ENCODE results near the gene GBGT1.
A peak's percentile ranks its signal among the peaks of the same experiment; 100 is the strongest.

Gene GBGT1

DNA sequence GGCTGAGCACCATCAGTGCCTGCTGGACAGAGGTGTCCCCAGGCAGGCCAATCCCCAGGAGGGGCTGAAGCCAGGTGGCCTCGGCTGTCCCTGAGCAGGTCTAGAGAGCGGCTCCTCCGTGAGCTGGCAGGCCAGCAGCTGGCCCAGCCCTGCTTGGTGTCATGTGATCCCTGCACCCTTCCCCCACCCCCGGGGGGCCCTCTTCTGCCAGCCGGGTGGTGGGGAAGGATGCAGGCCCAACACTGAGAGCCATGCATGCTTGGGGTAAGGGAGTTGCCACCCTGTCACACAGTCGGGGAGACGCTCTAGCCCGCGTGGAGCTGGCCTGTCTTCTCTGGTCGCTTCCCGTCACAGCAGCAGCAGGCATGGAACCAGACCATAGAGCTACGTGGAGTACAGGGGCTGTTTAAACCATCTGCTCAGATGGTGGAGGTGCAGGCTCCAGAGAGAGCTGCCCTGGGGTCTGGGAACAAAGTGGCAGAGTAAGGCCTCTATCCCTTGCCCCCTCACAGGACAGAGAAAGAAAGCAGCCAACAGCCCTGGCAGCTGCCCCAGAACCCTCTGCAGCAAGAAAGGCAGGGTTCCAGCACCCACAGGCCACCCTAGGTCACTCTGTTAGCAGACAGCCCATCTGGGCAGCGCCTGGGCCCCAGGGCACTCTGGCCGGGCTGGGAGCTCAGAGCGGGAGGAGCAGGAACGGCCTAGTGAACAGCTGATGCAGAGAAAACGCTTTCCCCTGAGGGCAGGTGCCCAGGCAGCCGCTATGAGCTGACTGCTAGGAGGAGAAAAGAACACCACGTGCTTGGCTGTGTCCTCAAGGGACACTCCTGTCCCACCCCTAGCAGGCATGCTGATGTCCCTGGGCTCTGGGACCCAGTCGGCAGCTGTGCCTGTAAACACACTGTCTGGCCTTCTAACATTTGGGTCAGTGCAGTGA is 49.5 kb downstream of the GBGT1 start:
- Histone ChIP-seq H3K9me3 (ENCODE audit: control insufficient read depth in 1 of 2, low read length in 2 of 2) (no peaks in the 10 kb centered on the region), H3K27me3 (ENCODE audit: low read depth, low read length) (no peaks in the 10 kb centered on the region), H3K4me3 (ENCODE audit: low read depth in 1 of 2, low read length in 2 of 2) (peak overlapping the region in 1 of 2 donors; percentile 16), H3K36me3 (ENCODE audit: control insufficient read depth in 1 of 2, insufficient read depth in 2 of 2, low read length in 2 of 2) (peaks cover 18 to 20% of the 10 kb centered on the region in 2 donors), H3K27ac (ENCODE audit: low read length) (peak overlapping the region; percentile 7), H3K4me1 (ENCODE audit: control insufficient read depth in 1 of 2, insufficient read depth in 2 of 2, low read length in 2 of 2) (peaks cover 32 to 63% of the 10 kb centered on the region in 2 donors)

DNA sequence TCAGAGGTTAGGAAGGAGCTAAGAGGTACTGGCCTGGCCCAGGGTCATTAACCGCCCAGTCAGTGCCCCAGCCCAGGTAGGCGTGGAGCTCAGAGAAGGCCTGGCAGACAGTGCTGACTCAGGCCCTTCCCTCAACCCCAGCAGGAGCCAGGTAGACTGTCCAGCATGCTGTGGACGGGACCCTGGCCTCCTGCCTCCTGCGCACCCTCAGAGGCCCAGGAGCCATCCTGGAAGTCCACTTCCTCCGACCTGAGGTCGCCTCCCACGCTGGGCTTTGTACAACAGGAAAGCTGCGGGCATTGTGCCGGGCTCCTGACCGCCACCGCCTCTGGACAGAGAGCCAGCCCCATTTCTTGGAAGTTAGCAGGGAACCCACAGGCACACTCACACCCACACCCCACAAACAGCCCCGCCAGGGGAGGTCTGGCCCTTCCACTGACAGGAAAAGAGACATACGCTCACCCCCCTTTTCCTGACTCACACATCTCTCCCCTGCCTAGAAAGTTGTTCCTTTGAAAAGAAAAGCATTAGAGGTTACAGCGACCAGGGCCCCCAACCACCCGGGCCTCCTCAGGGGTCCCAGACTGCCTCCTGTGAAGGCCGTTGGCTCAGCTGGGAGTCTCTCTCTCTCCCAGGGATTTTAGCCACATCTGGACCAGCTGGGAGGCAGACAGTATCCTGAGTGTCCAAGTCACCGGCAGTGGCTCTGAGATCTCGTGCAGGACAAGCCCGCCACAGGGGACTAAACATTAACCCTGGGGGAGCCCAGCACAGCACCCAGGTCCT is 50.4 kb downstream of the GBGT1 start:
- peak overlapping the region; percentile 33 for H3K27ac ChIP-seq (ENCODE audit: low read length)
- no peaks in the 10 kb centered on the region for H3K27me3 ChIP-seq (ENCODE audit: low read depth, low read length)
- no peaks in the 10 kb centered on the region for H3K9me3 ChIP-seq (ENCODE audit: control insufficient read depth in 1 of 2, low read length in 2 of 2)
- peak overlapping the region in 1 of 2 donors; percentile 16 for H3K4me3 ChIP-seq (ENCODE audit: low read depth in 1 of 2, low read length in 2 of 2)
- H3K36me3 ChIP-seq (ENCODE audit: control insufficient read depth in 1 of 2, insufficient read depth in 2 of 2, low read length in 2 of 2), result peaks cover 23 to 29% of the 10 kb centered on the region in 2 donors
- H3K4me1 ChIP-seq (ENCODE audit: control insufficient read depth in 1 of 2, insufficient read depth in 2 of 2, low read length in 2 of 2), result peaks cover 25 to 55% of the 10 kb centered on the region in 2 donors

DNA sequence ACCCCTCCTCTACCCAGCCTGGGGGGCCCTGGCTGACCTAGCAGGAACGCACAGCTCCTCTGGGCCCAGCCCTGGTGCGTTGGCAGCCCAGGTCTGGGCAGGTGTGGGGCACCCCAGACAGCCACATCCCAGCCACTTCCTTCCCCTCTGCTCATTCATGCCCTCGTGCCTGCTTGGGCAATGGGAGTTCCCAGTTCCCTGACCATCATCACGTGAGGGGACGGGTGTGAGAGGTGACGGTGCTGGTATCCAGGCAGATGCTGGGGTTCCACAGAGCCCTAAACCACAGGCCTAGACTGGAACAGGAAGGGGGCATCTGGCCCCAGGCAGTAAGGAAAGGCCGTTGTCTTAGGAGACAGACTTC is 51.1 kb downstream of the GBGT1 start:
- Histone ChIP-seq H3K9me3 (ENCODE audit: control insufficient read depth in 1 of 2, low read length in 2 of 2) (no peaks in the 10 kb centered on the region), H3K4me3 (ENCODE audit: low read depth in 1 of 2, low read length in 2 of 2) (no peak overlapping the region), H3K27ac (ENCODE audit: low read length) (peak overlapping the region; percentile 33), H3K36me3 (ENCODE audit: control insufficient read depth in 1 of 2, insufficient read depth in 2 of 2, low read length in 2 of 2) (peaks cover 31 to 36% of the 10 kb centered on the region in 2 donors), H3K4me1 (ENCODE audit: control insufficient read depth in 1 of 2, insufficient read depth in 2 of 2, low read length in 2 of 2) (peaks cover 20 to 48% of the 10 kb centered on the region in 2 donors), H3K27me3 (ENCODE audit: low read depth, low read length) (no peaks in the 10 kb centered on the region)

DNA sequence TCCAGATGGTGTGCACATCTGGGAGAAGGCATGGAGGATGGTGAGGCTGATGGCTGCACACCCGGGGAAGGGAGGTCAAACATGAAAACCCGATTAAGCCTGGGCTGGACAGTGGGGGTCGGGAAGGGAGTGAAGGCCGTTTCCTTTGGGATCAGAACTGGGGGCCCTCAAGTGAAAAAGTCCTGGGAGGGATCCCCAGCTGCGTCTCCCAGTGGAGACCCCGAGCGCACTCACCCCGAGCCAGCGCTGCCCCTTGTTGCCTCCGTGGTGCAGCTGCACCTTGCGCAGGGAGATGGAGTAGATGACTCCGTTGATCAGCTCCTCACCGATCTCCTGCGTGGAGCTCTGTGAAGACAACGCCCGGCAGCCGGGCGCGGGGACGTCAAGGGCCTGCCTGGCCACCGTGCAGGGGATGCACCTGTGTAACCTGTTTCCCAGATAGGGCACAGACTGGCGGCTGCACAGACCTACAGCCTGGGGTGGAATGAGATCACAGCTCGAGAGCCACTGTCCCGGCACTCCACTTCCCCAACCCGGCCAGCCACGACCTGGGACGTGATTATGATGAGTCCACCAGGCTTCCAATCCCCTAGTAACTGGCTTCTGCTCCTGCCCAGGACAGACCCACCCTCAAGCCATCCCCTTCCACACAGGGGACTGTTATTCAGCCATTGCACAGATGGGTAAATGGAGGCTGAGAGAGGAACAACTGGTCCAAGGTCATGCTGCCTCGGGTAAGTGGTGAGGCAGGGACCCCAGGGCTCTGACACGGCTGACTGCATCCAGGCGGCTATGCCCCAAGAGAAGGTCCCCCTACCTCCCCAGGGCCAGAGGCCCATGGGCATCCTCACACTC is 51.7 kb downstream of the GBGT1 start:
- Histone ChIP-seq H3K27ac (ENCODE audit: low read length) (peak overlapping the region; percentile 33), H3K27me3 (ENCODE audit: low read depth, low read length) (no peaks in the 10 kb centered on the region), H3K36me3 (ENCODE audit: control insufficient read depth in 1 of 2, insufficient read depth in 2 of 2, low read length in 2 of 2) (peaks cover 37 to 42% of the 10 kb centered on the region in 2 donors), H3K9me3 (ENCODE audit: control insufficient read depth in 1 of 2, low read length in 2 of 2) (no peaks in the 10 kb centered on the region), H3K4me1 (ENCODE audit: control insufficient read depth in 1 of 2, insufficient read depth in 2 of 2, low read length in 2 of 2) (peaks cover 16 to 42% of the 10 kb centered on the region in 2 donors), H3K4me3 (ENCODE audit: low read depth in 1 of 2, low read length in 2 of 2) (no peak overlapping the region)

DNA sequence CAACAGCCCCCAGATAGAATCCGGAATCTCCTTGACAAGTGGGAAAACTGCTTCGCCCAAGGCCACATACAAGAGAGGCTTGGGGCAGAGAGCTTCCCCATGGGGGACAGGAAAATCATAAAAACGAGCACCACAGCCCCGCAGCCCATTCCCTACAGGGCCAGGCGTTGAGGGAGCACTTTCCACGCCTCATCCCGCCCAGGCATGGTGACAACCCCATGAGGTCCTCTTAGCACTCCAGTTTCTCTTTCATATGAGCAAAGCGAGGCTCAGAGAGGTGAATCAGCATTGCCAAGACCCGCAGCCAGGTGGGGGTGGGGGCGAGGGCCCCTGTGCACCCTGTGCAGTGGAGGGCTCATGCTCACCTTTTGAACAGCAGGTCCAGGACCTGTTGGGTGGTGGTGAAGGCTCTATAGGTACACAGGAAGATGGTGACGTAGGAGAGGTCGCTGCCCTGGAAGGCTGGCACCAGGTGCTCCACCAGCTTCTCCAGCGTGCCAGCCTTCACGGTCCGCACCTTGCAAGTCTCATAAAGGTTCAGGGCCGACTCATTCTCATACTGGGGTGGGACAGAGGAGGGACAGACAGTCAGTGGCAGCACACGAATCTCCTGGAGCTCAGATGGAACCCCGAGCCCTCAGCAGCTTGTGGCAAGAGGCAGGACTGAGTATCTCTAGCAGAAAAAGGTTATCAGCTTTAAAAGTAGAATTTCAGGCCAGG is 53.6 kb downstream of the GBGT1 start:
- Histone ChIP-seq H3K9me3 (ENCODE audit: control insufficient read depth in 1 of 2, low read length in 2 of 2) (no peaks in the 10 kb centered on the region), H3K27ac (ENCODE audit: low read length) (no peak overlapping the region), H3K36me3 (ENCODE audit: control insufficient read depth in 1 of 2, insufficient read depth in 2 of 2, low read length in 2 of 2) (peaks cover 50 to 59% of the 10 kb centered on the region in 2 donors), H3K4me3 (ENCODE audit: low read depth in 1 of 2, low read length in 2 of 2) (no peak overlapping the region), H3K27me3 (ENCODE audit: low read depth, low read length) (no peaks in the 10 kb centered on the region), H3K4me1 (ENCODE audit: control insufficient read depth in 1 of 2, insufficient read depth in 2 of 2, low read length in 2 of 2) (peaks cover 16 to 27% of the 10 kb centered on the region in 2 donors)

DNA sequence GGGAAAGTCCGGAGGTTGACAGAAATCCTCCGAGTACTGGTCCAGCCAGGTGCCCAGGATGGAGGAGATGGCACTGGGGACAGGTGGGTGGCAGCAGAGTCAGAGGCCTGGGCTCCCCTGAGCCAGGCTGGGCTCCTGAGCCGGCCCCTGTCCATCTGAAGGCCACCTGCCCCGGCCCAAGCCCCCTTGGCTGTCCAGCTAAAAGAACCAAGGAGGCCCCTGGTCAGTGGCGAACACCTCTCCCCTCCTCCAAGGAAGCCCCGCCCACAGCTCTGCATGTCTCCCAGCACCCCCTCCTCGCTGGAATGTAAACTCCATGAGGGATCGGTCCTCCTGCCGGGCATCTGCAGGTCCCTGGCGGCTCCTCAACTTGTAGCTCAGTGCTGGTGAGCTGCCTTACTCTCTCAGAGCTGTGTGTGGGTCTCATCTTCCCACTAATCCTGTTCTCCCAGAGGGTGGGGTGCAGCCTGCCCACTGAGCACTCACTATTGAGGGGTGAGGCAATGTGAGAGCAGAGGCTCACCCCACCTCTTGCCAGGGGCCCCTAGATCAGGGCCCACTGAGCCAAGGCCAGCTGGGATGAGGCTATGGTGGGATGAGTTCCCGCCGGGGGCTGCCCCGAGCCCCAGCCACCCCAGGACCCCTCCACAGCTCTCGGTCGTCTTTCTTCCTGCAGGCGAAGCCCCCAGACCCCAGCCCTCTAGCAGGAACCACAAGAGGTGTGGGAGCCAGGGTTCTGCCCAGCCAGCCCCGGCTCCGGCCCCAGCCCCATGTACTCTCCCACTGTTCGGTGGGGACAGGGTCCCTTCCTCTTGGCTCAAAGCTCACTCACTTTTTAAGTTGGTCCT is 54.7 kb downstream of the GBGT1 start:
- Histone ChIP-seq H3K4me1 (ENCODE audit: control insufficient read depth in 1 of 2, insufficient read depth in 2 of 2, low read length in 2 of 2) (peaks cover 6 to 16% of the 10 kb centered on the region in 2 donors), H3K4me3 (ENCODE audit: low read depth in 1 of 2, low read length in 2 of 2) (no peak overlapping the region), H3K36me3 (ENCODE audit: control insufficient read depth in 1 of 2, insufficient read depth in 2 of 2, low read length in 2 of 2) (peaks cover 55 to 70% of the 10 kb centered on the region in 2 donors), H3K9me3 (ENCODE audit: control insufficient read depth in 1 of 2, low read length in 2 of 2) (no peaks in the 10 kb centered on the region), H3K27me3 (ENCODE audit: low read depth, low read length) (no peaks in the 10 kb centered on the region), H3K27ac (ENCODE audit: low read length) (no peak overlapping the region)

DNA sequence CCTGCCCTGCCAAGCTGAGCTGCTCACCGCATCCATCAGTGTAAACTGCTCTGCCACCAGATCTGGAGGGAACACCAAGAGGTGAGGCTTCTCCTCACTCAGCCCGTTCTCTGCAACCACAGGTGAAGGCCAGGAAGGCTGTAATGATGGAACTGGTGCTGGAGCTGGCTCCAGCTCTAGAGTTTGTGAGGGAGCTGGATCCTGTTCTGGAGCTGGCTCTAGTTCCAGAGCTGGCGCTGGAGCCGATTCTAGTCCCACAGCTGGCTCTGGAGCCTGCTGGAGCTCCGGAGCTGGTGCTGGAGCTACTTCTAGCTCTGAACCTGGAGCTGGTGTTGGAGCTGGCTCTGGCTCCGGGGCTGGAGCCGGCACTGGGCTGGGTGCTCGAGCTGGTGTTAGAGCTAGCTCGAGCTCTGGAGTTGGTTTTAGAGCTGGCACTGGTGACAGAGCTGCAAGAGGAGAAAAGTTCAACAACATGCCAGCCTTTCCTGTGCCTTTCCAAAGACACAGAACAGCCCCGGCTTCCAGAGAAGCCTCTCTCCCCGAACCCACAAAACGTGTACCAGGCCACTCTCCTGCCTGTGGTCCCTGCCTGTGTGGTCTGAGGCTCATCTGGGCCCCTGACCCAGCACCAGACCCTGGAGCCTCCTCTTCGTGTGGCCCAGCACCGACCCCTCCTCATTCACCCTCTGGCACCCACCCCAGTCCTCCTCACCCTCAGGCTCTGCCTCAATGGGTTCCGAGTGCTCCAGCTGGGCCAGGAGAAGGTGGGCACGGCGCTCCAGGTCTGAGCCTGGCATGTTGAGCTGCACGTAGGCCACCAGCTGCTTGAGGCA is 55.5 kb downstream of the GBGT1 start:
- H3K27me3 ChIP-seq (ENCODE audit: low read depth, low read length), result no peaks in the 10 kb centered on the region
- no peaks in the 10 kb centered on the region for H3K9me3 ChIP-seq (ENCODE audit: control insufficient read depth in 1 of 2, low read length in 2 of 2)
- H3K27ac ChIP-seq (ENCODE audit: low read length), result no peak overlapping the region
- peaks cover 0 to 8% of the 10 kb centered on the region in 2 donors for H3K4me1 ChIP-seq (ENCODE audit: control insufficient read depth in 1 of 2, insufficient read depth in 2 of 2, low read length in 2 of 2)
- no peak overlapping the region for H3K4me3 ChIP-seq (ENCODE audit: low read depth in 1 of 2, low read length in 2 of 2)
- H3K36me3 ChIP-seq (ENCODE audit: control insufficient read depth in 1 of 2, insufficient read depth in 2 of 2, low read length in 2 of 2), result peaks cover 55 to 78% of the 10 kb centered on the region in 2 donors

DNA sequence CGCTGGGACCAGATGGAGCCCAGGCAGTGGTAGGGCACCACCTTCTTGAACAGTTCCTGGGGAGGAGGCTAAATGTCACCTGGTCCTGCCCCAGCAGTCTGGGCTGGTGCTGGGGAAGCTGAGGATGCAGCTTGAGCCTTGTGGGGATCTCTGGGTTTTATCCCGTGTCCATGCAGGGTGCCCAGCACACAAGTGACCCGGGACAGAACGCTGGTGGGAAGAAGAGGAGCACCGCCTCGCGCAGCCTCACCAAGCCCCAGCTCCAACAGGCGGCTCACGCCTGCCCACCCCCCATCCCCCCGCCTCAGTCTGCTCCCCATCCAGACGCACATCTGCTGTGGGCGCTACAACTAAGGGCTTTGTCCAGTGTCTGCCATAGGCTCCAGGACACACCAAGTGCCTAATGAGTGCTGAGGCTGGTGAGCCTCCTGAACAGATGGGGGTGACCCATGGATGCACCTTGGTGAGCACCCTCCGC is 56.4 kb downstream of the GBGT1 start:
- no peaks in the 10 kb centered on the region for H3K27me3 ChIP-seq (ENCODE audit: low read depth, low read length)
- H3K27ac ChIP-seq (ENCODE audit: low read length), result no peak overlapping the region
- no peak overlapping the region for H3K4me3 ChIP-seq (ENCODE audit: low read depth in 1 of 2, low read length in 2 of 2)
- H3K4me1 ChIP-seq (ENCODE audit: control insufficient read depth in 1 of 2, insufficient read depth in 2 of 2, low read length in 2 of 2), result no peaks in the 10 kb centered on the region
- H3K9me3 ChIP-seq (ENCODE audit: control insufficient read depth in 1 of 2, low read length in 2 of 2), result no peaks in the 10 kb centered on the region
- H3K36me3 ChIP-seq (ENCODE audit: control insufficient read depth in 1 of 2, insufficient read depth in 2 of 2, low read length in 2 of 2), result peaks cover 62 to 87% of the 10 kb centered on the region in 2 donors

DNA sequence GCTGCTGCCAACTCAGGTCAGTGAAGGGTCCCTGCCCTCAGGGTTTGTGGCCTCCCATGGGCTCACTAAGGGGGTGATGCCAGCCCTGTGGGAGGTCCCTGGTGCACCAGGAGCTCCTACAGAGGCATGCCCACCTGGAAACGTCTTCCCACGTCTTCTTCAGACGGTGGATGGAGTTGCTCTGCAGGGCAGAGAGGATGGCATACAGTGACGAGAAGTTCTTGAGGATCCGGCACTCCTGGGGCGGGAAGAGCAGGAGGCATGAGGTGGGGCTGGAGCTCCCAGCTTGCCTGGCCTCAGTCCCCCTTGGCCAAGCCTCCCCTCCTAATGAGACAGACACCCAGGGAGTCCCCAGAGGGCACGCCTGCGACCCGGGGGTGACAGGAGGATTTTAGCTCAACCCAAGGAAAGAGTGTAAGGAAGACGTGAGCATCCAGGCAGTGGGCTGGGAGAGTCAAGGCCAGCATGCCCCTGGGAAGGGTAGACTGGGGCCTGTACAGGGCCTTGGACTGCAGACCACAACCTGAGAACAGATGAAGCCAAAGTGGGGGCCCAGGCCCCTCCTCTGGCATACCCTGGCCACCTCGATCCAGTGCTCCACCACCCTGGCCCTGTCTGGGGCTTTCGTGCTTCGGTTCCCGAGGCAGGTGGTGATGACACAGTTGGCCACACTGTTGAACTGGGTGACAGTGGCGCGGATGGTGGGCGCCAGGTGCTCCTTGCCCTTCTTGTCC is 57.0 kb downstream of the GBGT1 start:
- H3K4me3 ChIP-seq (ENCODE audit: low read depth in 1 of 2, low read length in 2 of 2), result no peak overlapping the region
- H3K9me3 ChIP-seq (ENCODE audit: control insufficient read depth in 1 of 2, low read length in 2 of 2), result no peaks in the 10 kb centered on the region
- H3K36me3 ChIP-seq (ENCODE audit: control insufficient read depth in 1 of 2, insufficient read depth in 2 of 2, low read length in 2 of 2), result peaks cover 65 to 90% of the 10 kb centered on the region in 2 donors
- no peaks in the 10 kb centered on the region for H3K4me1 ChIP-seq (ENCODE audit: control insufficient read depth in 1 of 2, insufficient read depth in 2 of 2, low read length in 2 of 2)
- no peak overlapping the region for H3K27ac ChIP-seq (ENCODE audit: low read length)
- no peaks in the 10 kb centered on the region for H3K27me3 ChIP-seq (ENCODE audit: low read depth, low read length)

Measured in muscle layer of duodenum (tissue), 2 donors.